Gastrocnemius medialis (tissue), 4 donors: ENCODE results near the gene SVIP. TPM values are rescaled to one million over a fixed set of nuclear protein-coding genes. Genes with fewer than 3 reads are reported as not detected.

ENCODE experiments used
- ATAC-seq, 2 donors: fragments of 150-250 bp; one replicate each; pipeline ENCODE4 v1.9.1; 2016
- DNase-seq, 2 donors: peaks; one replicate each; pipeline ENCODE4 v3.0.0-alpha.2; 2019
- H3K27ac ChIP-seq, 4 donors: fragments of 200-600 bp; sonication (generic); 1 replicate in 1 of 4; 2 replicates in 3 of 4; pipeline ENCODE4 v1.5.1; 2016 to 2018; ENCODE audit warnings: mild to moderate bottlenecking in 2 of 4, moderate library complexity in 1 of 4
- H3K27me3 ChIP-seq, 3 donors: fragments of 200-600 bp; sonication (generic) in 2 of 3; 1 replicate in 1 of 3; 2 replicates in 2 of 3; pipeline versions ENCODE4 v1.5.1 to v1.6.0; 2016 to 2019; ENCODE audit warnings: mild to moderate bottlenecking in 1 of 3, moderate library complexity in 1 of 3
- H3K36me3 ChIP-seq, 2 donors: fragments of 200-600 bp; sonication (generic) in 1 of 2; one replicate each; pipeline ENCODE4 v1.5.1; 2017 to 2018
- H3K4me1 ChIP-seq, 2 donors: fragments of 200-600 bp; sonication (generic) in 1 of 2; one replicate each; pipeline ENCODE4 v1.5.1; 2016 to 2017; ENCODE audit warnings: mild to moderate bottlenecking in 2 of 2
- H3K4me3 ChIP-seq, 4 donors: fragments of 200-600 bp; sonication (generic) in 3 of 4; 1 replicate in 1 of 4; 2 replicates in 3 of 4; pipeline ENCODE4 v1.5.1; 2016 to 2019; ENCODE audit warnings: mild to moderate bottlenecking in 2 of 4
- H3K9me3 ChIP-seq, 3 donors: fragments of 200-600 bp; sonication (generic) in 2 of 3; 1 replicate in 1 of 3; 2 replicates in 2 of 3; pipeline ENCODE4 v1.5.1; 2016 to 2019
- CTCF ChIP-seq, 5 experiments: fragments of 450-650 bp in 3 of 5; fragments of 200-600 bp in 2 of 5; sonication (generic) in 2 of 5; IDR thresholded peaks in 4 of 5; conservative IDR thresholded peaks in 1 of 5; 1 replicate in 4 of 5; 2 replicates in 1 of 5; pipeline ENCODE4 v1.5.1; 2016 to 2019; ENCODE audit warnings: antibody characterized with exemption in 5 of 5, mild to moderate bottlenecking in 3 of 5, moderate library complexity in 3 of 5
- POLR2A ChIP-seq, 2 donors: fragments of 450-650 bp; IDR thresholded peaks; one replicate each; pipeline ENCODE4 v1.6.1; 2017; ENCODE audit warnings: antibody characterized with exemption in 2 of 2, mild to moderate bottlenecking in 2 of 2, moderate library complexity in 2 of 2
- in situ Hi-C, 4 donors: fragments of 200-750 bp; cut with MboI; loops; one replicate each; pipeline versions ENCODE4 v1.15.0 to v1.8.0; 2017; ENCODE audit warnings: low sequenced_read_pairs in 4 of 4
- intact Hi-C: fragments of 100-400 bp; cut with DNase I; formaldehyde crosslinking; loops from one replicate; pipeline ENCODE4 v1.15.1; 2023; ENCODE audit warnings: low total_unique reads
- total RNA-seq, 4 donors: library from RNA; depleted of rRNA; stranded (reverse); fragments of >200 nt; gene quantifications; one replicate each; pipeline versions ENCODE4 v1.1.0 to v1.2.3, GENCODE V29; 2016

The SVIP gene
- total RNA-seq, 4 donors from 2014 or later: 10.2 to 22.0 (median 14.6) TPM

DNA sequence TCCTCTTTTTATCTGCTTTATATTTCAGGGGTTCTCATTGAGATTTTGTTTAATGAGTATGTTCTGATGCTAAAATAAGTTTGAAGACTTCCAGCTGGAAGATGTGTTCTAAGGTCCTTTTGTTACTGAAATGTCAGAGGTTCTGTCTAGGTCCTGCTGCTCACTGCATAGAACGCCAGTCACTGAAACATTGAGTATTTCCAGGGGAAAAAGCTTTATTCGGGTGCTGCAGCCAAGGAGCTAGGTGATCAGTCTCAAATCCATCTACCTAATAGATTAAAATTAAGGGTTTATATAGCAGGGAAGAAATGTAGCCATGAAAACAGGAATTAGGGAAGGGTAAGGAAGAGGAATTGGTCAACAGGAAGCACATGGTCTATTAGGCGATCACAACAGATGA, 19.7 kb downstream of the SVIP start:
- peaks cover 9 to 10% of the 10 kb centered on the region in 2 donors for H3K4me1 ChIP-seq
- no peaks in the 10 kb centered on the region for H3K36me3 ChIP-seq
- intact Hi-C loops: no loop called here
- no peaks in the 10 kb centered on the region for H3K27me3 ChIP-seq
- TF ChIP-seq CTCF (IDR thresholded peaks at IDR 0.05 in 4 of 5, conservative IDR thresholded peaks at IDR 0.05 in 1 of 5) (no peak), POLR2A (IDR thresholded peaks at IDR 0.05) (no peak)
- no peak overlapping the region for H3K4me3 ChIP-seq
- no peaks in the 10 kb centered on the region for H3K9me3 ChIP-seq
- H3K27ac ChIP-seq: no peak overlapping the region
- in situ Hi-C loops: no loop called here
- ATAC-seq: no peak
- DNase-seq: no peak

DNA sequence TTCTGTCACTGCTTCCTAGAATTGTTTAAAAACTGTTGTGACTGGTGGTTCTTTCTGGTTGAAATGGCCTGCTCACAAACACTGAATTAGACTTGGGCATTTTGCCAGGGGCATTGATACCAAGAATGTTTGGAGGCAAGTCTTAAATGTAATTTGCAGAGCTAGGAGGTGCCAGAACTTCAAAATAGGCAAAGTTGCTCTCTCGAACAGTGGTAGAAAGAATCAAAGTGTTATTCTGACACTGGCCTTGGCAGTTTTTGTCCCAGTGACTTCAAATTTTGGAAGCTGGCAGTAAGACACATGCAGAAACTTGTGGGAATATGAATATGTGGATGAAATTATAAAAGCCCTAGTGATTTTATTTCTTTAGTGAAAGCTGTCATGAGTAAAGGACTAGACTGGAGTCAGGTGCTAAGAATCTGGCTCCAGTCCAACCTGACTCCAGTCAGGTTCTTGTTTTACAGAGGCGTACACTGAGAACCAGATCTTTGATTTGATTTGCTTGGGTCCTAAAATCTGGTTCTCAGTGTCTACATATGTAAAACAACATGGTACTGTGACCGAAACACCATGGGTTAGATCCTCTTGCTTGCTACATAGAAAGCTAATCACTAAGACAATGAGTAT, 20.9 kb downstream of the SVIP start:
- TF ChIP-seq CTCF (IDR thresholded peaks at IDR 0.05 in 4 of 5, conservative IDR thresholded peaks at IDR 0.05 in 1 of 5): no peak
- no peak for TF ChIP-seq POLR2A (IDR thresholded peaks at IDR 0.05)
- Histone ChIP-seq H3K4me1 (peaks cover 9 to 10% of the 10 kb centered on the region in 2 donors), H3K9me3 (no peaks in the 10 kb centered on the region), H3K36me3 (no peaks in the 10 kb centered on the region), H3K27ac (peak overlapping the region in 3 of 4 donors; percentile 36 to 56 (median 43)), H3K4me3 (no peak overlapping the region), H3K27me3 (no peaks in the 10 kb centered on the region)
- DNase-seq: peak in 1 of 2 donors; percentile 19
- intact Hi-C loops (no loop called here), in situ Hi-C loops (no loop called here)
- ATAC-seq: peak; percentile 45 to 49

GRCh38 chr11:22807855-22808570, 21.6 kb downstream of the SVIP start:
- in situ Hi-C loops: no loop called here
- Histone ChIP-seq H3K4me3 (no peak overlapping the region), H3K27me3 (no peaks in the 10 kb centered on the region), H3K4me1 (peaks cover 9 to 10% of the 10 kb centered on the region in 2 donors), H3K27ac (peak overlapping the region in 2 of 4 donors; percentile 36 to 43), H3K36me3 (no peaks in the 10 kb centered on the region), H3K9me3 (no peaks in the 10 kb centered on the region)
- DNase-seq (no peak), ATAC-seq (no peak)
- TF ChIP-seq POLR2A (IDR thresholded peaks at IDR 0.05) (no peak), CTCF (IDR thresholded peaks at IDR 0.05 in 4 of 5, conservative IDR thresholded peaks at IDR 0.05 in 1 of 5) (no peak)
- intact Hi-C loops: no loop called here

DNA sequence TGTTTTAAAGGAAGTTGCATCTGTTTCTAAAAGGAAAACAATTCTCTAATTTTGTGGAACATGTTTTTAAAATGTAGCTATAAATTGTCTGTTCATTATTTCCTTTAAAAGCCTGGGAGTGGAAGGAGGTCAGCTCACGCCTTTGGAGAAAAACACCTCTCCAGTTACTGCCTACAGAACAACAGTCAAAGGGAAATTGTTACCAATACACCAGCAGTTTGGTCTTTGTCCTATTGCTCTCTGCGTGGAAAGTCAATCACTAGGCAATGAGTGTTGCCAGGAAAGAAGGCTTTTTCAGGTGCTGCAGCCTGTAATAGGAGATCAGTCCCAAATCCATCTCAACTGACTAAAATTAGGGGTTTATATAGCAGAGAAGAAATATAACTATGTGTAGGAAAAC, 22.2 kb downstream of the SVIP start:
- intact Hi-C loops (no loop called here), in situ Hi-C loops (no loop called here)
- no peaks in the 10 kb centered on the region for H3K27me3 ChIP-seq
- H3K27ac ChIP-seq: no peak overlapping the region
- ATAC-seq (no peak), DNase-seq (no peak)
- TF ChIP-seq CTCF (IDR thresholded peaks at IDR 0.05 in 4 of 5, conservative IDR thresholded peaks at IDR 0.05 in 1 of 5) (no peak), POLR2A (IDR thresholded peaks at IDR 0.05) (no peak)
- H3K9me3 ChIP-seq: no peaks in the 10 kb centered on the region
- no peaks in the 10 kb centered on the region for H3K36me3 ChIP-seq
- peaks cover 9 to 10% of the 10 kb centered on the region in 2 donors for H3K4me1 ChIP-seq
- no peak overlapping the region for H3K4me3 ChIP-seq
